ENCODE data around the gene SLC25A18.

The SLC25A18 gene

DNA sequence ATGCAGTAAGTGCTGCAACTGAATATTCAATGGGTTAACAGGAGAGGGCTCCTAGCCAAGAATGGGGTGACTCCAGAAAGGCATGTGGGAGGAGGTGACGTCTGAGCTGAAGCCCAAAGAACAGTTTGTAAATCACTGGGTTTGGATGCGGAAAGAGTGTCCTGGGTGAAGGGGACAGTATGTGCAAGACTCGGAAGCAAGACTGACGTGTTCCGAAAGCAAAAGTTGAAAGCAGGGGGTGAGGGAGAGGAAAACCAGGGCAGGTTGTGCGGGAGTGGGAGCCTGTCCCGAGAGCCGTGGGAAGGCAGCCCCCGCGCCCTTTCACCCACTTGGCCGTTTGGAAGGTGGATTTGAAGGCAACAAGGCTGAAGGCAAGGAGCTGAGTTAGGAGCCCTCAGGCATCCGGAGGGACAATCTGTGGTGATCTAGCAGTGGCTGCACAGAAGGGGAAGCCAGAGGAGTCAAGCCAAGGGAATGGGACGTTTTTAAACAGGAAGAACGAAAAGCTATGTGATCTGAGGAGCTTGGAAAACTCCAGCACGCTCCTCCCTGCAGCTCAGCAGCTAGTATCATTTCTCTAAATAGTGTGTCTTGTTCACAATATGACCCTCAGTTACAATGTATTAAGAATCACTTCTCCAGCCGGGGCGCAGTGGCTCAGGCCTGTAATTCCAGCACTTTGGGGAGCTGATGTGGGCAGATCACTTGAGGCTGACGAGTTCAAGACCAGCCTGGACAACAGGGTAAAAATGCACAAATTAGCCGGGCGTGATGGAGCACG is 7.7 kb downstream of the SLC25A18 start:
- no peak for DNase-seq

- DNase-seq = no peak
Observed at GRCh38 chr22:17575151-17575550, 11.9 kb downstream of the SLC25A18 start.

GRCh38 chr22:17575681-17576080 is 12.4 kb downstream of the SLC25A18 start:
- no peak for DNase-seq

DNA sequence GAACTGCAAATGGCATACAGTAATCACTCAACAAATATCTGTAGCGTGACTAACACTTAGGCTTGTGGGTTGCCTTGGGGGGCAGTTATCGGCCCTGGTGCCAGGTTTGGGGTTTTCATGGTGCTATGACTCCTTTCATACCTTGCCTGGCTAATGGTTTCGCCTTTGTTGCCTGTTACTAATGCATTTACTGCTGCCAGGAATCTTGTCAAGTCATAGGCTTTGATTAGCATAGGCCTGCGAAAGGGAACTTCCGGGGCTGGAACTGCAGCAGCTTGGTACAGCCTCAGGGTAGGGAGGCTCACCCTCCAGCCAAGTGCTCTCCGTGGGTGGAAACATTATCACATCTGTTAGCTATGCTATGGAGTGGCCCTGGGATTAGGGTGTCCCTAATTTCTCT is 13.2 kb downstream of the SLC25A18 start:
- DNase-seq = no peak

DNA sequence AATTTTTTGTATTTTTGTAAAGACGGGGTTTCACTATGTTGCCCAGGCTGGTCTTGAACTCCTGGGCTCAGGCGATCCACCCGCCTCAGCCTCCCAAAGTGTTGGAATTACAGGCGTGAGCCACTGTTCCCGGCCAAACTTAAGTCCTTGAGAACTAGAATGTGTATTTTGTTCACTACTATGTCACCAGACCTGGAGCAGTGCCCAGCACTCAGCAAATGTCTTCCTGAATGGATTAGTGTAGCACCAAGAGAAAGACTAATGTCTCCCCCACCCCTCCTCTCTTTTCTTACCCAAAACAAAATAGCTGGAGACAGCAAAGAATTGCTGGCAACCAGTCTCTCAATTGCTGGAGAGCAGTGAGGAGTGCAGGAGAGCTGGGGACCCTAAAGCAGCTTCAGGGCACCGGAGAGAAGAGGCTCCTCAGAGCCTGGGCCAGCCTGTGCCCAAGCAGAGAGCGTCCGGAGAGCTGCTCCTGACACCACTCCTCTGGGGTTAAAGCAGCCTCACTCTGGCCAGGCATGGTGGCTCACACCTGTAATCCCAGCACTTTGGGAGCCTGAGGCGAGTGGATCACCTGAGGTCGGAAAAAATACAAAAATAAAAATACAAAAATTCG is 14.9 kb downstream of the SLC25A18 start:
- DNase-seq = no peak

DNA sequence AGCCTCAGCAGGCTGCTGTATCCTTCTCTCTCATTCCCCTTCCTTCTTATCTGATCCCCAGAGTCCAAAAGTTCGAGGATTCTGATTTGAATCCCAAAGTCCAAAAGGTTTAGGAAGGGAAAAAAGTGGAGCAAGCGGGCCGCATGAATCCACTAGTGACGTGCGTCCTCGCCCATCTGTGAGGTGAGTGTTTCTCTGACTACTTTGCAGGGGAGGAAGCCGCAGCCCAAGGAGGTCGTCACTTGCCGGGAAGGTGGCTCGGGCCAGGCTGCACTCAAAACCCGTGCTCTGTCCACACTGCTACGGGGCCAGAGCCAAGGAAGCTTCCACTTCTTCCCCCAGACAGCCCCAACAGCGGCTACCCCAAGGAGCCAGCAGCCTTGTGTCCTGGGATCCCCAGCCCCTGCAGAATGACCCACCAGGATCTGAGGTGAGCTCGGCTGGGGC is 16.3 kb downstream of the SLC25A18 start:
- DNase-seq = no peak

- no peak for DNase-seq
Observed at GRCh38 chr22:17580441-17581031, 17.2 kb downstream of the SLC25A18 start.

DNA sequence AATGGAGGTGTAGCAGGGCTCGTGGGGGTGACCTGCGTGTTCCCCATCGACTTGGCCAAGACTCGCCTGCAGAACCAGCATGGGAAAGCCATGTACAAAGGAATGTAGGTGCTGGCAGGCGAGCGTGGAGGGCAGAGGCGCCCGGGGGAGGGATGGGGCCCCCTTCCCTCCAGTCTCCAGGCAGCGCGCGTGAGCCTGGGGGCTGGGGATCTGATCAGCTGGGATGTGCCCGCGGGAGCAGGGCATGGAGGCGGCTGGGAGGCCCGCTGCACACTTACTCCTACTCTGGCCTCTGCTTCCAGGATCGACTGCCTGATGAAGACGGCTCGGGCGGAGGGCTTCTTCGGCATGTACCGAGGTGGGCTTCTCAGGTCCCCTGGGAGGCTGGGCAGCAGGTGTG is 17.8 kb downstream of the SLC25A18 start:
- DNase-seq = no peak

DNA sequence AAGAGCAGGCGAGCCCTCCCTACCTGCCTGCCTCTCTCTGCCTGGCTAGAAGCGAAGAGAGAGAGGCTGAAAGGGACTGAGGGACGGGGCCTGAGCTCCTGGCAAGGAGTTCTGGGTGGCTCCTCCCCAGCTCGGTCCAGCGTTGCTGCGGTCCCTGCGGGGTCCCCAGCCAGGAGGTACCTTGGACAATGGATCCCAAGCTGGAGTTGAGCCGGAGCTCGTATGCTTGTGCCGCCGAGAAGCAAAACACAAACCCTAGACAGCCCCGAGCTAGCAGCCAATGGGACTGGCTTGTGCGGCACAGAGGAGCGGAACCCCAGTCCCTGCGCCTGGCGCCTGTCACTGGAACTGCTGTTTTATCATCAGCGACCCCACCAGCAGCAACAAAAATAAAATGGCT is 18.3 kb downstream of the SLC25A18 start:
- DNase-seq = no peak

GRCh38 chr22:17583151-17583550 is 19.9 kb downstream of the SLC25A18 start:
- DNase-seq = no peak

- DNase-seq = no peak
Observed at GRCh38 chr22:17586831-17587440, 23.6 kb downstream of the SLC25A18 start.

DNA sequence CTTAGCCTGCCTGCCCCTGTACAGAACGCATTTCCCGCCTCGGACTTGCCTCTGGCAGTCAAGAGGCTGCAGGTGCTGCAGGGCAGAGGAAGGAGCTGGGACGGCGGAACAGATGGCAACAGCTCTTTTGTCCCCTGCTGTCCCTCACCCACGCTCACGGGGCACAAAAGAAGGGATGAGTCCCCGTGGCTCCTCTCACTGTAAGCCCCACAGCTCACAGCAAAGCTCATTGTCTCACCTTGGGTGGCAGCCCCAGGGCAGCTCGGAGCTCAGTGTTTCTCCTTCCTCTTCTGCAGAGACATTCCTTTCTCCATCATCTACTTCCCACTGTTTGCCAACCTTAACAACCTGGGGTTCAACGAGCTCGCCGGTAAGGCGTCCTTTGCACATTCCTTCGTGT is 24.3 kb downstream of the SLC25A18 start:
- no peak for DNase-seq

- DNase-seq = no peak
Observed at GRCh38 chr22:17588606-17589005, 25.3 kb downstream of the SLC25A18 start.

- no peak for DNase-seq
Observed at GRCh38 chr22:17589810-17590375, 26.6 kb downstream of the SLC25A18 start.

DNA sequence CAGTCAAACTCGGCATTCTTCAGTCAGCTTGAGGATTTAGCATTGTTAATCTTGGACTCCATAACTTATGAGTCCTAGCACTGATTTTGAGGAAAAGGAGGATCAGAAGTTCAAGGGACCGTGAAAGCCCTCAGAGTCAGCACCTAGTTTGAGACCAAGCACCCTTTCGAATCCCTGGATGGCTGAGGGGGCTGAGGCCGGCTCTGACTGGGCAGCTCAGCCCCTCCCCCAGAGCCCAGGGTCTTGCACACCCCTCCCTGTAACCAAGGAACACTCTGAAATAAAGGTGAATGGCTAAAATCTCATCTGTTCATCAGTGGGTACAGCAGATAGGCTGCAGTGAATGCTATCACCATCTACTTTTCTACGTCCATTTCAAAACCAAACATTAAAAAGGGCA is 27.3 kb downstream of the SLC25A18 start:
- no peak for DNase-seq

- DNase-seq = no peak
Observed at GRCh38 chr22:17592201-17592600, 28.9 kb downstream of the SLC25A18 start.

DNA sequence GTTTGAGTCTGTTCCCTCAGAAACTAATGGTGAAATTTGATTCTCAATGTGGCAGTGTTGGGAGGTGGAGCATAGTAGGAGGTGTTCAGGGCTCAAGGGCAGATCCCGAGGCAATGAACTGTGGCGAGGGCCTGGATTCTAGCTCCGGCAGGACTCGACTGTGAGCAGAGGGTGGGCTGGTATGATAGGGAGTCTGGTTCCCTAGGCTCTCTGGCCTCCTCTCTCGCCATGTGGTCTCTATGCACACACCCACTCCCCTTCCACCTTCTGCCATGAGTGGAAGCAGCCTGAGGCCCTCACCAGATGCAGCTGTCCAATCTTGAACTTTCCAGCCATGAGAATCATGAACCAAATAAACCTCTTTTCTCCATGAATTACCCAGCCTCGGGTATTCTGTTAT is 32.9 kb downstream of the SLC25A18 start:
- DNase-seq = no peak

- DNase-seq = no peak
Observed at GRCh38 chr22:17597217-17597616, 33.9 kb downstream of the SLC25A18 start.

DNA sequence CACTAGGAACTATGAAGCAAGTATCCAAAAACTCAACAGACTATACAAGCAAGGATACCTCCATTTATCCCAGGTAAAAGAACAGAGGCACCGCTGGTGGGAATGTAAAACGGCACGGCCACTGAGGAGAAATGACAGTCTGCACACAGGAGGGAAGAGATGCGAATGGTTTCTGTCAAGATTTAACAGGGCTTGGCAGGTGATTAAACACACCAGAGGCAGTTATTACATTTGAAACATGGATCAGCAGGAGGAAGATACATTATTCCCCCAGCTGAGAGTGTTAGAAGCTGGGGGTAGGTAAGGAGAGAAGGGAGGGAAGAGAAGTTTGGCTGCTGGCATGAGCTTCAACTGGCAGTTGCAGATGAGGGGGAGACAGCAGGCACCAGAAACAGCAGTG is 35.0 kb downstream of the SLC25A18 start:
- DNase-seq = no peak

DNA sequence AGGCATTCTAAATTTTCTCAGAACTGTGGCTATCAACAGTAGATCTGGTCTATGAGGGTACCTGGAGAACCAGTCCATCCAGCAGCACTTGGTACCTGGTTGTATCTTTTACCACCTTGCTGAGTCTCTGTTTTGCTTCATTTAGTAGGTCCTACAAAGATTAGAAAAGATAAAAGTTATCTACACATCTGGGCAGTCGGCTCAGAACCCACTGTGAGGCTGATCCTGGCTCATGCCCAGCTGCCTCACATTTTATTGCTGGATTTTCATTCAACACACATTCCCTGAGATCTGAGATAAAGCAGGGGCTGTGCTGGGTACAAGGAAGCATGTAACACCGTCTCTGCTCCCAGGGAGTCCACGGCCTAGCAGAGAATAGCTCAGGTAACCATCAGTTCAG is 37.7 kb downstream of the SLC25A18 start:
- no peak for DNase-seq

DNA sequence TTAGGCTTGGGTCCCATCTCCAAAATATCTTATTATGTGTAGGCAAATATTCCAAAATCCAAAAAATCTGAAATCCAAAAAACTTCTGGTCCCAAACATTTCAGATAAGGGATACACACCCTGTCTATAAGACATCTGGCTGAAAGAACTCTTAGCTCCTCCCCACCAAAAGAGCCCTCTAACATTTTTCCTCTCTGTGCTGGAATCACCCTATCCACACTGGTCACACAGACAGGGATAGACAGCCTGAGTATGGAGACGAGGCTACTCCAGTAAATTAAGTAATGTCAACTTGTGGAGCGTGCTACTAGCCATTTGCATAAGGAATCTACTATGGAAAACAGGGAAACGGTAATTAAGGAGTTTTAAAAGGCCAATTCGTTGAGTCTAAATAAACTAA is 40.4 kb downstream of the SLC25A18 start:
- DNase-seq = no peak

- DNase-seq = no peak
Observed at GRCh38 chr22:17606496-17606895, 43.2 kb downstream of the SLC25A18 start.

GRCh38 chr22:17607891-17608521 is 44.7 kb downstream of the SLC25A18 start:
- no peak for DNase-seq
